GM19025 (cell line): ENCODE data around the gene DPP6.

Experiments
- ATAC-seq: cut with Tn5 transposase; IDR thresholded peaks from one replicate; pipeline ENCODE4 v1.9.1; 2021; ENCODE audit warnings: mild to moderate bottlenecking, low read depth, moderate library complexity; ENCODE audit not compliant: unreplicated experiment

Gene DPP6

DNA sequence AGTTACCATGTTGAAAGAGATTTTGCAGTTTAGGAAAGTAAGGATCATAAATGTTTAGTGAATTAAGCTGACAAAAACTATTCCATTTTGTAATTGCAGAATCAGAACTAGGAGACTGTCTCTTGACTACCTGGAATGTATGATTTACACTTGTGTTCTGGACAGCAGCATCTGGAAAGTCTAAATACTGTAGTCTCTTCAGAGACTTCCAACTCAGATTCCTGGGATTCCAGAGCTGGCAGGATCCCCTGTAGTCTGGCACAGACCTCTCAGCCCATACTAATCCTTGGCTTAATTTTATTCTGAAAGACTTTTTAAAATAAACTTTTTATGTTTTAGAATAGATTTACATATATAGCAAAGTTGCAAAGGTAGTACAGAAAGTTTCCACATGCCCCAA is 452.7 kb downstream of the DPP6 start:
- ATAC-seq = no peak

DNA sequence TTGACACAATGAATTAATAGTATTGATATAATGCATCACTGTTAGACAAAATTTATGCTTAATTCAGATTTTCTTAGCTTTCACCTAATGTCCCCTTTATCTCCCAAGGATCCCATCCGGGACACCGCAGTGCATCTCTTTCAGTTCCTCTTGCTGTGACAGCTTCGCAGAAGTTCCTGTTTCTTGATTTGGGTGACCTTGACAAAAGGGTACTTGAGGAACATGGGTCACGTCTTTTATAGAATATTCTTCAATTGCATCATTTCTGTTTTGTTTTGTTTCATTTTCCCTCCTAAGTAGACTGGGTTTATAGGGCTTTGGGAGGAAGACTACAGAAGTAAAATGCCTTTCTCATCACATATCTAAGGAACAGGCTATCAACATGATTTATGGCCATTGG is 453.2 kb downstream of the DPP6 start:
- ATAC-seq = no peak

DNA sequence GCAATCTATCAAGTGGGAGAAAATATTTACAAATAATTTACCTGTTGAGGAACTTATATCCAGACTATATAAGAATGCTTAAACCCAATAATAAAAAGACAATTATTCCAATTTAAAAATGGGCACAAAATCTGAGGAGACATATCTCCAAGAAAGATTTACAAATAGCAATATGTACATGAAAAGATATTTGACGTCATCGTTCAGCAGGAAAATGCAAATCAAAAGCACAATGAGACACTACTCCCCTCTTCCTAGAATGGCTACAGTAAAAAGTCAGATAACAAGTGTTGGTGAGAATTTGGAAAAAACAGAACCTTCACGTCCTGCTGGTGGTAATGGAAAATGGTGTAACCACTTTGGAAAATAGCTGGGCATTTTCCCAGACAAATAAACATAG is 457.0 kb downstream of the DPP6 start:
- no peak for ATAC-seq

DNA sequence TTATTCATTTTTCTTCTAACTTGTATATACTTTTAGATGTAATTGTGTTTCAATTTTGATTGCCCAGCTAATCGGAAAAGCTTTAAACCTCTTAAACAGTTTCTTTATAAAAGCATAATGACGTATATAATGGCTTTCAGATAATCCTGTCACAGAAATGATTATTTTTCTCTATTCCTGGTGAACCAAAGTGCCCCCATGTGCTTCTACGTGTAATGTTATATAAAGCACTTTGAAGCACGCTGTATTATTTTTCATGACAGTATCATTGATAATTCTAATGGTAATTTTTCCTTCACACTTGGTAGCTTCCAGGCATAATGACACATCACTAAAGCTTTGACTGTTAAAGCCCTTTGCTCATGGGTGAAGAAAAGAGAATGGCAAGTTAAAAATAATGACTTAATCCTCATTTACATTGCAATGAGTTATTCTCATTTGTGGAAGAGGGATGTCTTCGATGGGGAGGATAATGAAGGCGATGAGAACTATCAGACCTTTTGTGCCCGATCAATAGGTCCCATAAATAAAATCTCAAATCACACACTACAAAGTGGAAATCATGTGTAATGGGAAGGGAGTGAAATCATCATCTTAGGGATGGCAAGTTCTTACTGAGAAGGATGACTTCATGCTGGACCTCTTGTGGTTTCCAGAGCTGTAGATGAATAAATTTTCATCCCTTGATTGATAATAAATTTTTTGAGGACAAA is 460.1 kb downstream of the DPP6 start:
- no peak for ATAC-seq

DNA sequence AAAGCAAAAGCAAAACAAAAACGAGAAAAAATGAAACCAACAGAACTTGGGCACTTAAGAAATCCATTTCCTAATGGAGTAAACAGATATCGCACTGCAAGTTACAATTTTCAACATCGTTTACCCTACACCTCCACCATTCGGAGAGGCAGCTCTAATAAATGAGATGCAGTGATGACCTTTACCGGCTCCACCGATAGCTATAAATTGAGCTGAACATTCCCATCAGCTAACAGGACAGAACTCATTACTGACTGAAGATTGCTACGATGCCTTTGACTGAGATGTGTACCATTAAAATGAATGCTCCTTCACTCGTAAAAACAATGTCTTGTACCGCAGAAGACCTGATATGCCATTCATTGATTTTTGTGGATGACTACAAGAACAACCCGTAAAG is 465.6 kb downstream of the DPP6 start:
- no peak for ATAC-seq

DNA sequence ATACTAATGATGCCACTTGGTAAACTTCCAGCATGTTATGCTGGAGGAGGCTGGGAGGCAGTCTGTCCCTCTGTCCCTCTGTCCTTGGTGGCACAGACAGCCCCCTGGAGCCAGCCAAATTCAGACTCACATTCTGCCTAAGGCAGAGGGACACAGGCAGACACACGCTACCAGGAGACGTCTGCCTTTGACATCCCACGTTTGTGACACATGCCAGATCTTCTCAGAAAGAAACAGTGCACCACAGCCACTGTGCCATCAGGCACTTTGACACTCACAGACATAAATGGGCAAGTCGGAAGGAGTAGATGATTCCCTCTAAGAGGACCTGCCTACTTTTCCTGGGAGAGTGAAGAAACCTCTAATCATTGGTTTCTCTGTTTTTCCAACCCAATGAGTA is 467.0 kb downstream of the DPP6 start:
- ATAC-seq = no peak

DNA sequence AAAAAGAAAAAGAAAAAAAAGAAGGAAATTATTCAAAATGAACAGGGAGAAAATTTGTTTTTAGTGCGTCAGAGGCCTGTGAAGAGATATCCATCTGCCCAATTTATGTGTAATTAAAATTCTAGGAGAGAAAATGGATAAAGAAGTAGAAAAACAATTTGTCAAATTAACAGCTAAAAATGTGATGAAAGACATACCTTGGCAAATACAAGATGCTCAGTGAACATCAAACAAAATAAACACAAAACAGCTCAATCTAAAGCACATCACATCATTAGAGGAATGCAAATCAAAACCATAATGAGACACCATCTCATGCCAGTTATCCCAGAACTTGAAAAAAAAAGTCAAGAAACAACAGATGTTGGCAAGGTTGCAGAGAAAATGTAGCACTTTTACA is 477.9 kb downstream of the DPP6 start:
- ATAC-seq = no peak

DNA sequence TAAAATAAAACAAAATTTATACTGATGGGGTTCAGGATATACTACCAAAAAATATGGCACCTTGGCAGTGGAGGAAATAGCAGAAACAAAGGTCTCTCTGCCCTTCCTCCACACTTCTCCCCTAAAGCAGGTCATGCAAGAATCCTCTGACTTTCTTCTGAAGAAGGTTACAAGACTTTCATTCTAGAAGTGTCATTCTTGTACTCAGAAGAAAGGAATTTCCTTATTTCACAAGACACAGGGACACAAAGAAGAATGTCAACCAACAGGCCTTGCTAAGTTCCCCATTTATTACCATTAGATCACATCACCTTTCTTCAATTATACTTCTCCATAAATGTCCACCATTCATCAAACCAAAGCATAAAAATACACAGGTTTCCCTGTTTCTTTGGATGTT is 480.6 kb downstream of the DPP6 start:
- no peak for ATAC-seq

DNA sequence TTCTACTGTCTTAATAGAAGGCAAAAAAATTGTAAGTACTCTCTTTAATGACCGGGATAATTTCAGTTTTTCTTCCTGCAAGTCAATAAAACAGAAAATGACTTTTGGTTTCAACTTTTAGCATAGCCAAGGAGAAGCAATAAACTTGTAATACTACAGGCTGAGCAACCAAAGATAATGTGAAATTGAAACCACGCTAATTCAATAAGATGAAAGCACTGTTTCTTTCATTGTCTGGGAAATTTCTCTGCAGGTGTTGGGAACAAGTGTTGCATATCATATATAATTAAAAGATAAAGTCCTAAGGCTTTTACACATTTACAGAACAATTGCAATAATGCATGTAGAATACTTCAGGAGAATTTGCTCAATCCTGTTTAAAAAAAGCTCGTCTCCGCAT is 488.4 kb downstream of the DPP6 start:
- ATAC-seq = no peak

DNA sequence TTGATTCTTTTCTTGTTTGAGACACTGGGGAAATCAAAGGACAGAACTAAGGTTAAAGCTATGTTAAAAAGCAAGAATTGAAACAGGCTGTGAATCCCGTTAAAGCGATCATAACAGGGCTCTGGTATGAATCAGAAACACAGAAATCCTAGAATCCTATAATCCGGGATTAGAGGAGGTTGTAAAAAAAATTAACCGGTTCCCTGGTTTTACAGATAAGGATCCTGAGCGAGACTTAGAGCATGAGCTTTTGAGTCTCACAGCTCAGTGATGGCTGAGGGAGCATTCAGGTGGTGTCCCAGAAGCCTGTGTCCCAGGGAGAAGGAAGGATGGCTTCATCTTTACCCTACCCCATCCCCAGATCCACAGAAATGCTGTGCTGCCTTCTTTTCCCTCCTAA is 489.4 kb downstream of the DPP6 start:
- no peak for ATAC-seq

DNA sequence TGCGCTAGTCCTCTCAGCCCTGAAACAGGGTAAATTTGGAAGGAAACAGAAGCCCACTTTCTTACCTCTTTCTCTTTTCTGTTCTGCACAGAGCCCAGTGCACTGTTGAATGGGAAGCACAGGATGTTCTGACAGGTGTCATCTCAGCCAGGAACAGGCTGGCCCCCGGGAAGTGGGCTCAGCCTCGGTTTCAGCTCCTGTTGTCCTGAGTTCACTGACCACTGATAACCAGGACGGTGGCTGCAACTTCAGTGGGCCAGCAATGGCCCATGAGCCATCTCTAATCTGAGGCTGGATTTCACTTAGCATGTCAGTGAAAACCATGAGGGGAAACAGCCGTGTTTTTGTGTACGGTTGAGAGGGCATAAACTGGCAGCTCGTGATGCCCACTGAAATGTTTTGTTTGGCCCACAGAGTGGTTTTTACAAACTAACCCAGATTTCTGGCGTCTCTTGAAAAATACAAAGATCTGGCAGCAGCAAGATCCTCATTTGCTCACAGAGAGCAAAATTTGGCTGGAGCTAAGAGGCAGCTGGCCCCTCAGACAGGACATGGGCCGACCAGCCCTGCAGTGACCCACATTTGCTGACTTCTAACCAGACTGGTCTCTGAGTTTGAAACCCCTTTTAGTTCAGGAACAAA is 494.9 kb downstream of the DPP6 start:
- no peak for ATAC-seq

DNA sequence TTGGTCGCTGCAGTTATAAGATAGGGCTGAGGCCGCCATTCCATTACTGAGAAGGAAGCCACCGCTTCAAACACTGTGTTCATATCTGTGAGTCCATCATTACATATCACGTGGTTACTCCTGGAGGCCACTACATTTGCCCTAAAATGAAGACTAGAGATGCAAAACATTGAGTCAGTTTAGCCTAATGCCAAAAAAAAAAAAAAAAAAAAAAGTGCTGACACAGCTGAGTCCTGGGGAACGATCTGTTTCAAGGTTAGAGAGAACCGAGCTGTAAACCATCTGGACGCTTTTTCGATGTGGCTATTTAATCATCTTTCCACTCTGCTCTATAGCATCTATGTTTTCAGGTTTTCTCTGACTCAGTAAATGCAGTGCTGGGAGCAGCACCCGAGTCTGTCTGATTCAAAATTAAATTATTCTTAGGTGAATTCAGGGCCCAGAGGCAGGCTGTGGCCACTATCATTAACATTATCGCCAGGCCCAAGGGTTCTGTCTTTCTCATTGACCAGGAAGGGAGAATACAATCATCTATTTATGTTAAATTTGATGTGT is 501.6 kb downstream of the DPP6 start:
- ATAC-seq = no peak

DNA sequence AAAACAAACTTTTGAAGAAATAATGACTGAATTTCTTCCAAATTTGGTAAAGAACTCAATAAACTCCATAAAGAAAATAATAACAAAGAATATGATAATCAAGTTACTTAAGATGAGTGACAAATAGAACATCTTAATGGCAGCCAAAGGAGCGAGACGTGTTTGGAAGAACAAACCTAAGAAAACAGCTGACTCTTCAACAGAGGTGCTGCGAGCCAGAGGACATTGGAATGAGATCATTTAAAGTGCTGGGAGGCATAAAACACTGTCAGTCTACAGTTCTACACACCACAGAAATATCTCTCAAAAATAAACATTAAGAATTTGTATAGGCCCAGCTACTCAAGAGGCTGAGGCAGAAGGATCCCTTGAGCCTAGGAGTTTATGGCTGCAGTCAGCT is 507.3 kb downstream of the DPP6 start:
- ATAC-seq = no peak

DNA sequence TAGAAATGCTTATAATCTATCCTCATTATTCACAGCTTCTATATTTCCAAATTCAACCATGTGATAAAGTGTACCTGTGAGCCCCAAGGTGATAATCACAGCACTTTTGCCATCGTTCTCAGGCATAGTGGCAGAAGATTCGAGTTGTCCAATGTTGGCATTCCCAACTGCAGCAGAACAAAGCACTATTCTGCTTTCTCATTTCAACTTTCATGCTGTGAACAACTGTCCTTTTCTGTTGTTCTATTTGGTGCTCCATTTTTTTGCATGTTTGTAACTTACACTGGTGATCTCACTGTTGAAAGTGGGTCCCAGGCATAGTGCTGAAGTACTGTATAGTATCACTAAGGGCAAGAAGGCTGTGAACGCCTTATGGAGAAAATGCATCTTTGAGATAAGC is 512.5 kb downstream of the DPP6 start:
- ATAC-seq = no peak

DNA sequence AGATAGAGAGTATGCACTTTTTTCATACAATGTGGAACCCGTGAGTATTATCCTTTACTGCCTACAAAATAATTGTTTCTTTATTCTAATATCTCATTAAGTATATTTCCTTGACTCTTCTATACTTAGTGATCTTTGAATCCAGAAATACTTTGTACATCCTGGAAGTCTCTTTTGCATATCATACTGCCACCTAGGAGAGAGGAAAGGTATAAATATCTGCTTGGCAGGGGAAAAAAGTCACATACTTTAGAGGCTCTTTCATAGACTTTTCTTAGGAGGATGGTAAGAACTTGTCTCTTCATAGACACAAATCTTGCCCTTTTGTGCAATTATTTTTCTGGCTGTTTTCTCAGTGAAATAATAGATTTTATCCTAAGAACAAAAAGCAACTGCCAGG is 514.7 kb downstream of the DPP6 start:
- no peak for ATAC-seq

DNA sequence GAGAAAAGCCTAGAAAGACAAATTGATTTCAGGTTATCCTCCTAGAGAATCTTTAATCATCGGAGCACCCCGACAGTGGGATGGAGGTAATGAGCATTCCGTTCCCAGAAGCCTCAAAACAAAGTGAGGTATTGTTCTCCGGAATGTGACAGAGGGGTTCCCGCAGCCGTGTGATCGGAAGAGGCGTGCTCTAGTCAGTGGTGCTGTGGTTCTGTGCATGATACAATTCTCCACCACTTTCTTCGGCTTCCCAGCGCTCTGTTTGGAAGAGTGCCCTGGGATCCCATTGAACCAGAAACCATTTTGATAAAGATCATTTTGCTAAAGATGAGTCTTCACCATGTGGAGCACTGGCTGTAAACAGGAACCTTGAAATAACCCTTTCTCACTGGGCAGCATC is 516.1 kb downstream of the DPP6 start:
- ATAC-seq = no peak

DNA sequence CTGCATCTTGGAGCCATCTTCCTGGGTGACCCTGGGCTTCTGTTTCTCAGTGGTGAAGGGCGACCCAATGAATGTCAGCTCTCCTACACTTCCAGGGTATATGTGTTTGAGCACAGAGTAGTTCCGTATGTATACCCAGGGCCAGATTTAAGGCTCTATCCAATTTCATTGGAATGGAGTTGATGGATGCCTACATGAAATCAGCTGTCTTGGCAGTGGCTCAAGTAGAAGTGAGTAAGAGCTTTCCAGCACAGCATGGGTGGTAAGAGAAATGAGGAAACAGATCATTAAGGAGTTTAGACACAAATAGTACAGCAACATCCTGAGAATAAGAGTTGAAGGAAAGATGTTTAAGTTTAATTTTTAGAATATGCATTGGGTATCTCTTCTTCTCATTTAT is 517.7 kb downstream of the DPP6 start:
- ATAC-seq = no peak

DNA sequence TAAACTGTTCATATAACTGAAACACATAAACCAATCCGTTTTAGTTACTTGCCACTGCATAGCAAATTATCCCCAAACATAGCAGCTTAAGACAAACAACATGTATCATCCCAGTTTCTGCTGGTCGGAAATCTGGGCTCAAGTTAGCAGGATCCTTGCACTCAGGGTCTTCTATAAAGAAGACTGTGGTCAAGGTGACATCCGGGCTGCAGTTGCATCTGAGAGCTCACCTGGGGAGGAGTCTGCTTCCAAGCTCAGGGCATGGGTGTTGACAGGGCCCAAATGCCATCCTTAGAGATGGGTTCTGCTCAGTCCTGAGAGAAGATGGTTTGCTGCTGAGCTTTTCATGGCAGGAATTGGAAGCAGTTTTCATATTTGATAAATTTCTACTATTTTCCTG is 519.6 kb downstream of the DPP6 start:
- ATAC-seq = no peak

DNA sequence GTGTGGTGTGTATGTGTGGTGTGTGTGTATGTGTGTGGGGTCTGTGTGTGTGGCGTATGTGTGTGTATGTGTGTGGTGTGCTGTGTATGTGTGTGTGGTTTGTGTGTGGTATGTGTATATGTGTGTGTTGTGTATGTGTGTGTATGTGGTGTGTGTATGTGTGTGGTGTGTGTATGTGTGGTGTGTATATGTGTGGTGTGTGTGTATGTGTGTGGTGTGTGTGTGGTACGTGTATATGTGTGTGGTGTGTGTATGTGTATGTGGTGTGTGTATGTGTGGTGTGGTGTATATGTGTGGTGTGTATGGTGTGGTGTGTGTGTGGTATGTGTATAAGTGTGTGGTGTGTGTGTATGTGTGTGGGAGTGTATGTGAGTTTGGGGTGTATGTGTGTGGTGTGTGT is 522.0 kb downstream of the DPP6 start:
- ATAC-seq = no peak

DNA sequence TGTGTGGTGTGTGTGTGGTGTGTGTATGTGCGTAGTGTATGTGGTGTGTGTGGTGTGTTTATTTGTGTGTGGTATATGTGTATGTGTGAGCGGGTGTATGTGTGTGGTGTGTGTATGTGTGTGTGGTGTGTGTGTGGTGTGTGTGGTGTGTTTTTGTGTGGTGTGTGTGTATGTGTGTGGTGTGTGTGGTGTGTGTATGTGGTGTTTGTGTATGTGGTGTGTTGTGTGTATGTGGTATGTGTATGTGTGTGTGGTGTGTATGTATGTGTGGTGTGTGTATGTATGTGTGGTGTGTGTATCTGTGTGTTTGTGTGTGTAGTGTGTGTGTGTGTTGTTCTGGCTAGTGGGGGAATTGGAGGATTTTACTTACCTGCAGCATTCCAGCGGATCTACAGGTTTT is 523.3 kb downstream of the DPP6 start:
- no peak for ATAC-seq

DNA sequence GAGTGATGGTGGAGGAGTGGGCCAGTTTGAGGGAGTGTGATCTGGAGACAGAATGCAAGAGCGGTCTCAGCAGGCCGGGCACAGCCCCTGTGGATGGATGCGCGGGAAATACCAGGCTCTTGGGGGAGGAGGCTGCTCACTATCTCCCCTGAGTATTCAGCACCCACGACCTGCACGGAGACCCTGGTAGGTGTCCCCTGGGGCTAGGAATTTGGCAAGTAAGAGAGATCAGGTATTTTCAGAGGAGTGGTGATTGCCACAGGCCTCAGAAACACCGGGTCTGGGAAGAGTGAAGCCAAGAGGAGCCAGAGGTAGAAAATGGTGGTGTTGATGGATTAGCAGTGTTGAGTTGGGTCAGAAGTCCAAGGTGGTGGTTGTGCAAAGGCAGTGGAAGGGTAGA is 524.4 kb downstream of the DPP6 start:
- ATAC-seq = no peak

DNA sequence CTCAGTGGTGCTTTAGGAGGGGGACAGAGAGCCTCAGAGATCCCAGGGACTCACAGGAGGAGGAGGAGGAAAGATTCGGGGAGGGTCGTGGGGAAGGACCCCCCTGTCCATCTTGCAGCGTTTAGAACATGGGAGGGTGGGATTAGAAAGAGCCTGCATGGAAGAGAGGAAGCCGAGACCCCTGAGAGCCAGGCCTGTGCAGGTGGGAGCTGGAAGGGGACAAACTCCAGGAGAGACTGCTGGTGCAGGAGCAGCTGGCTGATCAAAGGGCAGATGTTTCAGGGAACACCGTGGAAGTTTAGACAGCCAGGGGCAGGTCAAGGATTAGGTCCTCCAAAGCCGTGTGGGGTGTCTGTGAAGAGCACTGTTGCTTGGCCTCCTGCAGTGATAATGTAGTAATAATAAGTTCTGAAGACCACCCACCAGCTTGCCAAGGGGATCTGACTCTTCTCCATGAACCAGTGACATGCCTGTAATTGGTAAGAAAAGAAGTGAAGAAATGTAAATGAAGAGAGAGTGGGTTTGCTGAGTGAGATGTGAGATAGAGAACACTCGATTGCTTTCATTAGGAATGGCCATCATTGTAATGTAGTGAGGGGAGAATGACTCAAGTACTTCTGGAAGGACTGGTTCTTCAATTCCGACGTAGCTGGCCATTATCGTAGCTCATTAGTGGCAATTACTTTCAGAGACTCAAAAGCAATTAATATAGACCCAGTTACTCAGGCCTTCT is 525.1 kb downstream of the DPP6 start:
- no peak for ATAC-seq
